GM19099 (cell line): ENCODE measurements around the gene MTMR10.

Source experiments
- POLR2A ChIP-seq: IDR thresholded peaks from 3 replicates; pipeline ENCODE4 v1.6.1; 2011; ENCODE audit warnings: low read depth; ENCODE audit not compliant: insufficient read length; ENCODE audit errors: extremely low read depth

Gene MTMR10

GRCh38 chr15:30991255-30992235 lies at the start of gene MTMR10:
MTMR10 (minus strand) TSS chr15:30991628; CDS start chr15:30991506, 122 bp downstream.
- TF ChIP-seq POLR2A = peak; percentile 95

- no peak for TF ChIP-seq POLR2A
Measured at GRCh38 chr15:31040611-31041010, 49.2 kb upstream of the MTMR10 start.

- no peak for TF ChIP-seq POLR2A
Measured at GRCh38 chr15:31039961-31040360, 48.5 kb upstream of the MTMR10 start.

GRCh38 chr15:31037731-31038477 lies 46.5 kb upstream of the MTMR10 start:
- TF ChIP-seq POLR2A = no peak

- no peak for TF ChIP-seq POLR2A
Measured at GRCh38 chr15:31036783-31037182, 45.4 kb upstream of the MTMR10 start.

GRCh38 chr15:31035610-31036009 lies 44.2 kb upstream of the MTMR10 start:
- no peak for TF ChIP-seq POLR2A

- TF ChIP-seq POLR2A = no peak
Measured at GRCh38 chr15:31034152-31034551, 42.7 kb upstream of the MTMR10 start.

GRCh38 chr15:31032961-31033371 lies 41.5 kb upstream of the MTMR10 start:
- TF ChIP-seq POLR2A = no peak

- no peak for TF ChIP-seq POLR2A
Measured at GRCh38 chr15:31031471-31032067, 40.1 kb upstream of the MTMR10 start.

- no peak for TF ChIP-seq POLR2A
Measured at GRCh38 chr15:31027910-31028578, 36.6 kb upstream of the MTMR10 start.

GRCh38 chr15:31025996-31026395 lies 34.6 kb upstream of the MTMR10 start:
- TF ChIP-seq POLR2A = no peak

GRCh38 chr15:31024979-31025378 lies 33.6 kb upstream of the MTMR10 start:
- TF ChIP-seq POLR2A = no peak

- no peak for TF ChIP-seq POLR2A
Measured at GRCh38 chr15:31024330-31024729, 32.9 kb upstream of the MTMR10 start.

- no peak for TF ChIP-seq POLR2A
Measured at GRCh38 chr15:31023841-31024240, 32.4 kb upstream of the MTMR10 start.
